Measurements from ENCODE around the gene AKAP17A.
"Not testable (repeated sequence)": the region's sequence is repeated elsewhere in the genome, so short reads cannot be mapped to it uniquely, and the experiment has no call there.

Gene AKAP17A

DNA sequence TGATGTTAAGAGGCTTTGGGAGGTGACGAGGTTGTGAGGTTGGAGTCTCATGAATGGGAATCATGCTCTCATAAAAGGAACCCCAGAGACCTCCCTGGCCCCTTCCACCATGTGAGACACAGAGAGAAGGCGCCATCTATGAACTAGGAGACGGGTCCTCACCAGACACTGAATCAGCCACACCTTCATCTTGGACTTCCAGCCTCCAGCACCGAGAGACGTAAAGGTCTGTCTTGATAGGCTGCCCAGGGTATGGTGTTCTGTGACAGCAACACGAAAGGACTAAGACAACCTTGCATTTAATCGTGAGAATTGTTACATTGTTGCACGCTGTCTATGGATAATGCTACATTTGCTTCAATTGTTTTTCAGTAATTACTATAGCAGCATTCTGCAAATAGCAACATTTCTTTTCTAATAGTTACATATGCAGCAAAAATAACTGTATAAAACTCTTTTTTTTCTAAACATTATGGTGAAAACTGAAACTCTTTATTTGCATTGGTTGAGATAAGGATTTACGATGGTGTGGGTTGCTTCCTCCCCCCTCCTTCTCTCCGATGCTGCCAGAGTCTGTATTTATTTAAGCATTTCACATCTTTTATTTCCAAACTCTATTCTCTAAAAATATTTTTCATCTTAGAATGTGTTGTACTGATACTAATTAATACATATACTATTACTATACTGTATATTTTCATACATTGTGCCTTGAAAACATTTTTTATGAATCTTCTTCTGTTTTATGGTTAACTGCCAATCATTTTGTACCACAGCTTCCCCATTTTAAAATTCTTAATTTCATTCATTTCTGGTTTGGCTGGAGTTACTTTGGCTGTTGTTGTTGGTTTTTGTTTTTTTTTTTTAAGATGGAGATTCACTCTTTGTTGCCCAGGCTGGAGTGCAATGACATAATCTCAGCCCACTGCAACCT, 26.4 kb upstream of the AKAP17A start:
- no peak for DNase-seq
- no peaks in the 10 kb centered on the region for H3K27me3 ChIP-seq (ENCODE audit: insufficient read depth, low read depth, severe bottlenecking)
- no peaks in the 10 kb centered on the region for H3K9me3 ChIP-seq (ENCODE audit: severe bottlenecking)
- H3K36me3 ChIP-seq: no peaks in the 10 kb centered on the region
- no peak overlapping the region for H3K4me3 ChIP-seq (ENCODE audit: low read depth, low read length)
- TF ChIP-seq, protein P1, sequence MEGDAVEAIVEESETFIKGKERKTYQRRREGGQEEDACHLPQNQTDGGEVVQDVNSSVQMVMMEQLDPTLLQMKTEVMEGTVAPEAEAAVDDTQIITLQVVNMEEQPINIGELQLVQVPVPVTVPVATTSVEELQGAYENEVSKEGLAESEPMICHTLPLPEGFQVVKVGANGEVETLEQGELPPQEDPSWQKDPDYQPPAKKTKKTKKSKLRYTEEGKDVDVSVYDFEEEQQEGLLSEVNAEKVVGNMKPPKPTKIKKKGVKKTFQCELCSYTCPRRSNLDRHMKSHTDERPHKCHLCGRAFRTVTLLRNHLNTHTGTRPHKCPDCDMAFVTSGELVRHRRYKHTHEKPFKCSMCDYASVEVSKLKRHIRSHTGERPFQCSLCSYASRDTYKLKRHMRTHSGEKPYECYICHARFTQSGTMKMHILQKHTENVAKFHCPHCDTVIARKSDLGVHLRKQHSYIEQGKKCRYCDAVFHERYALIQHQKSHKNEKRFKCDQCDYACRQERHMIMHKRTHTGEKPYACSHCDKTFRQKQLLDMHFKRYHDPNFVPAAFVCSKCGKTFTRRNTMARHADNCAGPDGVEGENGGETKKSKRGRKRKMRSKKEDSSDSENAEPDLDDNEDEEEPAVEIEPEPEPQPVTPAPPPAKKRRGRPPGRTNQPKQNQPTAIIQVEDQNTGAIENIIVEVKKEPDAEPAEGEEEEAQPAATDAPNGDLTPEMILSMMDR (IDR thresholded peaks at IDR 0.05; ENCODE audit: low read depth, low read length): no peak
- no peak overlapping the region for H3K27ac ChIP-seq

DNA sequence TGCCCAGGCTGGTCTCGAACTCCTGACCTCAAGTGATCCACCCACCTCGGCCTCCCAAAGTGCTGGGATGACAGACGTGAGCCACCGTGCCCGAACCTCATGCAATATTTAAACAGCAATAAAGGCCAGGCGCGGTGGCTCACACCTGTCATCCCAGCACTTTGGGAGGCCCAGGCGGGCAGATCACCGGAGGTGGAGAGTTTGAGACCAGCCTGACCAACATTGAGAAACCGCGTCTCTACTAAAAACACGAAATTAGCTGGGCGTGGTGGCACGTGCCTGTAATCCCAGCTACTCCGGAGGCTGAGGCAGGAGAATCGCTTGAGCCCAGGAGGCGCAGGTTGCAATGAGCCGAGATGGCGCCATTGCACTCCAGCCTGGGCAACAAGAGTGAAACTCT, 17.2 kb upstream of the AKAP17A start:
- H3K9me3 ChIP-seq (ENCODE audit: severe bottlenecking); H3K36me3 ChIP-seq; H3K27ac ChIP-seq; H3K27me3 ChIP-seq (ENCODE audit: insufficient read depth, low read depth, severe bottlenecking); DNase-seq; H3K4me3 ChIP-seq (ENCODE audit: low read depth, low read length): not testable (repeated sequence)

DNA sequence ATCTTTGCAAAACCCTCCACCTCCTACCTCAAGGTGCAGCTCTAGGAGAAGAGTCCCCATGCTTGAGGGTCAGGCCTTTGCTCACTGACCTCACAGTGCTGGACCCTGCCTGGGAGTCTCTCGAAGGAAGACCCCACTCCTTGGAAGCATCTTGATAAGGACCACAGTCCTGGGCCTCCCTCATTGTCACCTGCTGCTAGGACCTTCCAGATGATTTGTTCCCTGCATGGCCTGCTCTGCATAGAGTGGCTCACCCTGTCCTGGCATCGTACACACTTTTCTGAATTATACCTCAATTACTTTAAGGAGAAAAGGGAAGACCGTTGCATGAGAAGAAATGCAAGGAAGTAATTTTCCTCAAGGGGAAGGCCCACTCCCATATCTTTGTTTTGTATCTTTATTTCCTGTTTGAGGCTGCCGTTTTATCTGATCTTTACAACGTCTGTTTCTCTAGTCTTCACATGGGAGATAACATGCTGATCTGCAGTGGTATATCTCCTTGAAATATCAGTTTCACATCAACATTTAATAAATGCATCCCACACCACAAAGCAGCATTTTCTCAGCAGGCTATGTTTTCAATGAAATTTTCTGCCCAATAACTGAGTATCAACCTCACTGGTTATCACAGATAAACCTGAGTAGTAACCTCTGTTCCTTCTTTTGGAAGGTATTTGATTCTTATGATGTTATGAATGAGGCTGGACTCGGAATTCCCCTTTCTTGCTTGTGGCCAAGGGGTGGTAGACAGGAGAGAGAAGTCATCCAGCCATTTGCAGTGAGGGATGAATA, 15.0 kb upstream of the AKAP17A start:
- TF ChIP-seq, protein P1 (IDR thresholded peaks at IDR 0.05; ENCODE audit: low read depth, low read length): no peak
- H3K36me3 ChIP-seq: no peaks in the 10 kb centered on the region
- H3K27ac ChIP-seq: no peak overlapping the region
- H3K4me3 ChIP-seq (ENCODE audit: low read depth, low read length): no peak overlapping the region
- H3K27me3 ChIP-seq (ENCODE audit: insufficient read depth, low read depth, severe bottlenecking): no peaks in the 10 kb centered on the region
- no peak for DNase-seq
- H3K9me3 ChIP-seq (ENCODE audit: severe bottlenecking): no peaks in the 10 kb centered on the region

DNA sequence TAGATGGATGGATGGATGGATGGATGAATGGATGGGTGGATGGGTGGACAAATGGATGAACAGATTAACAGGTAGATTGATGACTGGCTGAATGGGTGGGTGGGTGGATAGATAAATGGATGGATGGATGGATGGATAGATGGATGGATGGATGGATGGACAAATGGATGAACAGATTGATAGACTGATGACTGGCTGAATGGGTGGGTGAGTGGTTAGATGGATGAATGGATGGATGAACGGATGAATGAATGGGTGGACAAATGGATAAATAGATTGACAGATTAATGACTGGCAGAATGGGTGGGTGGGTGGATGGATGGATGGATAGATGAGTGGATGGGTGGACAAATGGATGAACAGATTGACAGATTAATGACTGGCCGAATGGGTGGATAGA, 13.6 kb upstream of the AKAP17A start:
- no peak overlapping the region for H3K4me3 ChIP-seq (ENCODE audit: low read depth, low read length)
- no peak overlapping the region for H3K27ac ChIP-seq
- no peaks in the 10 kb centered on the region for H3K36me3 ChIP-seq
- H3K9me3 ChIP-seq (ENCODE audit: severe bottlenecking): no peaks in the 10 kb centered on the region
- no peak for DNase-seq
- TF ChIP-seq, protein P1 (IDR thresholded peaks at IDR 0.05; ENCODE audit: low read depth, low read length): no peak
- H3K27me3 ChIP-seq (ENCODE audit: insufficient read depth, low read depth, severe bottlenecking): no peaks in the 10 kb centered on the region

DNA sequence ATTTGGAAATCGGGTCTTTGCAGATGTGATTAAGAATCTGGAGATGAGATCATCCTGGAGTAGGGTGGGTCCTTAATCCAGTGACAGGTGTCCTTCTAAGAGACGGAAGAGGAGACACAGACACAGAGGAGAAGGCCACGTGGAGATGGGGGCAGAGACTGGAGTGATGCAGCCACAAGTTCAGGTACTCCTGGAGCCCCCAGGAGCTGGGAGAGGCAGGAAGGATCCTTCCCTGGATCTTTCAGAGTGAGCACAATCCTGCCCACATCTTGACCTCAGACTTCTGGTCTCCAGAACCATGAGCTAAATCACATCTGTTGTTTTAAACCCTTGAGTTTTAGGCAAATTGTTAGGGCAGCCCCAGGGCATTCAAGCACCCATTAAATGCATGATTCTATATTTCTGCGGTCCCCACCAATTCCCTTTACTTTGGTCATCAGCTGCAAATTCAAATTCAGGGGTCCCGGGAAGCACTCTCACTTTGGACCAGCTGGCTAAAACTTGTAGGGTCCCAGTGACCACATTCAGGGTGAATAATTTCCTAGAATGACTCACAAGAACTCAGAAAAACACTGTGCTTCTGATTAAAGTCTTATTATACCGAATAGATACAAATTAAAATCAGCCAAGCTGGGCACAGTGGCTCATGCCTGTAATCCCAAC, 12.8 kb upstream of the AKAP17A start:
- no peaks in the 10 kb centered on the region for H3K27me3 ChIP-seq (ENCODE audit: insufficient read depth, low read depth, severe bottlenecking)
- no peak overlapping the region for H3K27ac ChIP-seq
- no peaks in the 10 kb centered on the region for H3K36me3 ChIP-seq
- no peaks in the 10 kb centered on the region for H3K9me3 ChIP-seq (ENCODE audit: severe bottlenecking)
- DNase-seq: no peak
- TF ChIP-seq, protein P1 (IDR thresholded peaks at IDR 0.05; ENCODE audit: low read depth, low read length): no peak
- H3K4me3 ChIP-seq (ENCODE audit: low read depth, low read length): no peak overlapping the region

DNA sequence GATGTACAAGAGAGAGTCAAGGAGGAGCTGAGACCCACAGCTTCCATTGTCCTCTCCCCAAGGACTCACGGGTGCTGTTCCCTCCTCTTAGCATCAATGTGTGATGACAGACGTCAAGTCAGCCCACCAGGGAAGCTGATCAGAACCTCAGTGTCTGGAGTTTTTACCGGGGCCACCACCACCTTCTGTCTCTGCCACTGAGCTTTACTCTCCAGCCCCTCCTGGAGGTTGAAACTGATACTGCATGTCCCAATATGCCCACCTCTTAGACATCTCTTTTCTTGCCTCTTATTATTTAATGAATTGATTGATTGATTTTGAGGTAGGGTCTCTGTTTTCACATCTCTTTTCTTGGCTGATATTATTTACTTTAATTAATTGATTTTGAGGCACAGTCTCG, 10.3 kb upstream of the AKAP17A start:
- no peaks in the 10 kb centered on the region for H3K36me3 ChIP-seq
- no peak overlapping the region for H3K4me3 ChIP-seq (ENCODE audit: low read depth, low read length)
- no peaks in the 10 kb centered on the region for H3K27me3 ChIP-seq (ENCODE audit: insufficient read depth, low read depth, severe bottlenecking)
- H3K27ac ChIP-seq: no peak overlapping the region
- TF ChIP-seq, protein P1 (IDR thresholded peaks at IDR 0.05; ENCODE audit: low read depth, low read length): peak; percentile 82
- no peaks in the 10 kb centered on the region for H3K9me3 ChIP-seq (ENCODE audit: severe bottlenecking)
- peak; percentile 61 for DNase-seq

Measured in WERI-Rb-1 (cell line).